ENCODE measurements around the gene RASGRP3.
A peak's percentile ranks its signal among the peaks of the same experiment; 100 is the strongest.

Gene RASGRP3

GRCh38 chr2:33475224-33476130 is 972 bp upstream of the RASGRP3 start:
- TF ChIP-seq CTCF (IDR thresholded peaks at IDR 0.05; ENCODE audit: low read depth, low read length, missing control alignments) = peak; percentile 94
- DNase-seq (ENCODE audit: low read depth) = peak; percentile 92

GRCh38 chr2:33476793-33477190 is 343 bp downstream of the RASGRP3 start:
- H3K4me3 ChIP-seq (ENCODE audit: low read depth, low read length) = peak overlapping the region; percentile 81
- DNase-seq (ENCODE audit: low read depth) = no peak

More at GRCh38 chr2:33475224-33476130, 972 bp upstream of the RASGRP3 start:
- H3K4me3 ChIP-seq (ENCODE audit: low read depth, low read length) = peak overlapping the region; percentile 81

GRCh38 chr2:33477473-33478468 is 1.3 kb downstream of the RASGRP3 start:
- no peak for DNase-seq (ENCODE audit: low read depth)
- TF ChIP-seq CTCF (IDR thresholded peaks at IDR 0.05; ENCODE audit: low read depth, low read length, missing control alignments) = no peak
- H3K4me3 ChIP-seq (ENCODE audit: low read depth, low read length) = peak overlapping the region; percentile 81

More at GRCh38 chr2:33476793-33477190, 343 bp downstream of the RASGRP3 start:
- TF ChIP-seq CTCF (IDR thresholded peaks at IDR 0.05; ENCODE audit: low read depth, low read length, missing control alignments) = no peak

GRCh38 chr2:33478968-33479731 is 2.7 kb downstream of the RASGRP3 start:
- TF ChIP-seq CTCF (IDR thresholded peaks at IDR 0.05; ENCODE audit: low read depth, low read length, missing control alignments) = no peak
- DNase-seq (ENCODE audit: low read depth) = no peak
- H3K4me3 ChIP-seq (ENCODE audit: low read depth, low read length) = peak overlapping the region; percentile 81

GRCh38 chr2:33482518-33482917 is 6.1 kb downstream of the RASGRP3 start:
- no peak for TF ChIP-seq CTCF (IDR thresholded peaks at IDR 0.05; ENCODE audit: low read depth, low read length, missing control alignments)
- no peak for DNase-seq (ENCODE audit: low read depth)
- peak overlapping the region; percentile 42 for H3K4me3 ChIP-seq (ENCODE audit: low read depth, low read length)

- TF ChIP-seq CTCF (IDR thresholded peaks at IDR 0.05; ENCODE audit: low read depth, low read length, missing control alignments) = no peak
- peak overlapping the region; percentile 7; the same call in 1 of the 2 replicates for H3K4me3 ChIP-seq (ENCODE audit: low read depth, low read length)
- no peak for DNase-seq (ENCODE audit: low read depth)
Observed at GRCh38 chr2:33484042-33484621, 7.7 kb downstream of the RASGRP3 start.
